Activated naive CD4-positive, alpha-beta T cell treated with anti-CD3 and anti-CD28 coated beads, Interleukin-2, amount 50 U/mL, for 72 hours (primary cell): ENCODE measurements around the gene ADCY6. TPM values are rescaled to one million over a fixed set of nuclear protein-coding genes. Genes with fewer than 3 reads are reported as not detected.

Source experiments
- ATAC-seq, 2 donors: fragments of 150-1000 bp; cut with Tn5 transposase; 2 replicates each; pipeline ENCODE4 v1.10.0; 2021; ENCODE audit warnings: mild to moderate bottlenecking in 2 of 2, moderate library complexity in 2 of 2
- DNase-seq, 2 donors: peaks; one replicate each; pipeline ENCODE4 v3.0.0; 2021 to 2022; ENCODE audit warnings: low spot score in 2 of 2
- H3K27ac Mint-ChIP-seq, 2 donors: one replicate each; pipeline ENCODE4 v1.8.0; 2022; ENCODE audit warnings: mild to moderate bottlenecking in 2 of 2, mixed read lengths in 2 of 2
- H3K36me3 Mint-ChIP-seq, 2 donors: one replicate each; pipeline ENCODE4 v1.8.0; 2022; ENCODE audit warnings: mixed read lengths in 2 of 2
- H3K9me3 Mint-ChIP-seq, 2 donors: one replicate each; pipeline ENCODE4 v1.8.0; 2022; ENCODE audit warnings: mixed read lengths in 2 of 2
- total RNA-seq, 2 donors: library from RNA; stranded (reverse); gene quantifications; one replicate each; pipeline ENCODE4 v1.2.3, GENCODE V29; 2022

The ADCY6 gene
- total RNA-seq, 2 donors from 2014 or later, result 0.23 to 0.41 TPM

DNA sequence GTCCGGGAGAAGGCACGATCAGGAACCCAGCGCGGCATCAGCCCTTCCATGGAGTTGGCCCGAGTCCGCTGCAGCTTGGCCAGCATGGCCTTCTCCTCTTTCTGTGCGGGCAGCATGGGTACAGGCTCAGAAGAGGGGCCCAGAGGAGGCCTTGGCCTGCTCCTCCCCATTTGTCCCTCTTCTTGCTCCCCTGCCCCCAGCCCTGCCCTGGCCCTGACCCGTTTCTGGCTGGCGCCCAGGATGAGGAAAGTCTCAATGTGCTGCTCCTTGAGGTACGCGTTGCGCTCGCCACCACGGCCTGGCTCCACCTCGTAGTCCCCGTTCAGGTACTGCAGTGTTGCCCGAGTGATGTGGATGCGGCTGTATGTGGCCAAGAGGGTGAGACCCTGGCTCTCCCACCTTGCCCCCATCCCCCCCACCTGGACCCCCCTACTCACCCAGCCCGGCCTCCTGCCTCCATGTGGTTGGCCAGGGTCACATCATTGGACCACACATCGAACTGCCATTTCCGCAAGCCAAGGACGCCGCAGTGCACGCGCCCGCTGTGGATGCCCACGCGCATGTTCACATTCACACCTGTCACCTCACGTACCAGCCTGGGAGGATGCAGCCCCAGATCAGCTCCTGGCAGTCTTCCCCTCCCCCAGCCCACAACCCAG lies 12.8 kb downstream of the ADCY6 start:
- no peaks in the 10 kb centered on the region for H3K9me3 Mint-ChIP-seq
- no peaks in the 10 kb centered on the region for H3K36me3 Mint-ChIP-seq
- no peak for ATAC-seq
- H3K27ac Mint-ChIP-seq, result no peak overlapping the region
- no peak for DNase-seq

DNA sequence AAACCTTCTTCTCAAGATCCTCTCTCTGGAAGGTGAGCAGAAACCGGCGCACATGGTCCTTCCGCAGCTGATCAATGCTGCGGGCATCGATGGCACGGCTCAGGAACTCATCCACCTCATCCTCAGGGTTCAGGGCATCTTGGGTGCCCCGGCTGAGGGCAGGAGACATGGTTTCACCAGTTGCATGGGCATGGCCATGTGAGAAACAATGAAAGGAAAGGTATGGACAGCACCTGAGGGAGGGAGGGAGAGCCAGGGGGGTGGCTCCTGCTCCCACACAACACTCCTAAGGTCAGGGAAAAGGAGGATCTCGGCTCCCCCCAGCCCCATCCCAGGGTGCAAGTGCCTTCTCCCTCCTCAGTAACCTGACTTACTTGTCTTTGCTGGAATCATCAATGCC lies 13.6 kb downstream of the ADCY6 start:
- no peak overlapping the region for H3K27ac Mint-ChIP-seq
- DNase-seq (no peak), ATAC-seq (no peak)
- no peaks in the 10 kb centered on the region for H3K36me3 Mint-ChIP-seq
- no peaks in the 10 kb centered on the region for H3K9me3 Mint-ChIP-seq

DNA sequence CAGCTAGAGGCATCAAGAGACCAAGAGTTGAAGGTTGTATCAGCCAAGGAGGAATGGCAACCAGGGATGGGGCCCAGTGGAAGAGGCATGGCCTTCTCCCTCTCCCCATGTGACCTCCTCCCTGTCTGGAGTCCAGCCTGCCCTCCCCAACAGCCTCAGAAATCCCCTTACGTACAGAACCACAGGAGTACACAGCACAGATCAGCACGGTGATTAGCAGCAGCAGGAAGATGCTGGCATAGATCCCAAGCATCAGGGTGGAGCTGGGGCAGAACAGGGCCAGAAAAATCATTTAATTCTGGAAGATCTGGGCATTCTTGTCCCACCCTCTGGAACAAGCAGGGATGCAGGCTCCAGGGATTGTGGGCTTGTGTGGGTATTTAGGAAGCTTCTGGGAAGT lies 14.4 kb downstream of the ADCY6 start:
- ATAC-seq (no peak), DNase-seq (no peak)
- no peaks in the 10 kb centered on the region for H3K9me3 Mint-ChIP-seq
- H3K27ac Mint-ChIP-seq, result peak overlapping the region in 1 of 2 donors; percentile 24
- no peaks in the 10 kb centered on the region for H3K36me3 Mint-ChIP-seq

DNA sequence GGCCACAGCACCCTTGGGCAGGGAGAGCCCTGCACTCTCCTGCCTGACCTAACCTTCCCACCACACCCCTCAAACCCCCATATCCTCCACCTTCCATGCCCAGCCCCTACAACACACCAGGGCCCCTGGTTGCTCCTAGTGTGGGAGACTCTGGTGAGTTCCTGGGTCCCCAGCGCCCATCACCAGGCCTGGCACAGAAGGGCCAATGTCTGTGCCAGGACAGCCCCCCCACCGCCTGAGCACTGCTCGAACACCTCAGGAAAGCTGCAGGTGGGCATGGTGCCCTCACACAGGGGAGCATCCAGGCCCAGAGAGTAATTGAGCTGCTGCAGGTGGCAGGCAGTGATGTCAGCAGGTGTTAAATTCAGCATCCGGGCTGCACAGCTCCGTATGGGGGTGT lies 15.2 kb downstream of the ADCY6 start:
- ATAC-seq (no peak), DNase-seq (no peak)
- H3K9me3 Mint-ChIP-seq, result no peaks in the 10 kb centered on the region
- H3K27ac Mint-ChIP-seq, result no peak overlapping the region
- no peaks in the 10 kb centered on the region for H3K36me3 Mint-ChIP-seq

DNA sequence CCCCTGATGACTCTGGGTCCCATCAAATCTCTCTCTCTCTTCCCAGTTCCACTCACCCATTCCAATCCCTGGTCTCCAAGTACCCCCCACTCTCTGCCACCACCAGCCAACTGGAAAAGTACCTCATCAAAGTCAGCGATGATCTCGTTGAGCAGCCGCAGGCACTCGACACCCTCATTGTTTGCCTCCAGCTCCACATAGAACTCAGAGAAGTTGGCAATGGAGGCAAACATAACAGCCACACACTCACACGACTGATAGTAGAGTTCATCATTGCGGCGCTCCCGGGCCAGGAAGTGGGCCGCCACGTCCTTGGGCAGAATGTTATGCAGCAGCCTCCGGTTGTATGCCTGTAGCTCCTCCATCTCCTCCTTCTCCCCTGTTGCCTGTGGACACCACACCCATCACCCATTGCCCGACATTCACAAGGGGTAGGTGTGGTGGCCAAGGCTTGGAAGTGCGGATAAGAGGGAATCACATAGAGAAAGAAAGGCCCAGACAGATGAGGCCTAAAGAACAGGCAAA lies 17.2 kb downstream of the ADCY6 start:
- no peaks in the 10 kb centered on the region for H3K36me3 Mint-ChIP-seq
- no peak for DNase-seq
- no peak for ATAC-seq
- no peaks in the 10 kb centered on the region for H3K9me3 Mint-ChIP-seq
- no peak overlapping the region for H3K27ac Mint-ChIP-seq

DNA sequence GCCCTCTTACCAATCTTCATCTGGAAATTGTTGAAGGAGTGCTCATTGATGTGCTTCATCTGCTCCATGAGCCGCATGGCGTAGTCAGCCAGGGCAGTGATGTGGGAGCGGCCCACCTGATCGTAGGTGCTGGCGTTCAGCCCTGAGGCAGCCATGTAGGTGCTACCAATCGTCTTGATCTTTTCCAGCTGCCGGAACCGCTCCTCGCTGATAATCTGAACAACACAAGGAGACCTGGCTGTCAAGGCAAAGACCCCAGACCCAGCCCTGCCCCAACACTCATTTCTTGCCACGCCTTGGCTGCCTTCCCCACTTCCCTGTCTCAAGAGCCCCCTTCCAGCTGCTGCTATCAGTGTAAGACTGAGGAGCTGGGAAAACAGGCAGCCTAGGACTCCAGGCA lies 18.1 kb downstream of the ADCY6 start:
- ATAC-seq (no peak), DNase-seq (no peak)
- H3K27ac Mint-ChIP-seq, result no peak overlapping the region
- no peaks in the 10 kb centered on the region for H3K36me3 Mint-ChIP-seq
- H3K9me3 Mint-ChIP-seq, result no peaks in the 10 kb centered on the region

DNA sequence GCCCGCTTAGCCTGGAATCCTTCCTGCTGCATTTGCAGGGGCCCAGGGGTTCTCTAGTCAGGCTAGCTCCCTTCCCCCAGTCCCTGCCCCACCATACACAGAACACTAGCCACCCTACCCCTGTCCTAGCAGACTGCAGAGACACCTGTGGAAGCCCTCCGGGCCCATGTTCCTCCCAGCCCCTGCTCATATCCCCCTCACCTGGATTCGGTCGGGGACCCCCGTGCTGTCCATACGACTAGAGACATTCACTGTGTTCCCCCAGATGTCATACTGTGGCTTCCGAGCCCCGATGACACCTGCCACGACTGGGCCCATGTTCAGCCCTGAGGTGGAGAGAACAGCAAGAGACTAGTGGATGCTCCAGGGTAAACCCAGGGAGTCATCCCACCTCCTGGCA lies 20.2 kb downstream of the ADCY6 start:
- ATAC-seq, result no peak
- no peak for DNase-seq
- no peak overlapping the region for H3K27ac Mint-ChIP-seq
- H3K9me3 Mint-ChIP-seq, result no peaks in the 10 kb centered on the region
- H3K36me3 Mint-ChIP-seq, result no peaks in the 10 kb centered on the region

DNA sequence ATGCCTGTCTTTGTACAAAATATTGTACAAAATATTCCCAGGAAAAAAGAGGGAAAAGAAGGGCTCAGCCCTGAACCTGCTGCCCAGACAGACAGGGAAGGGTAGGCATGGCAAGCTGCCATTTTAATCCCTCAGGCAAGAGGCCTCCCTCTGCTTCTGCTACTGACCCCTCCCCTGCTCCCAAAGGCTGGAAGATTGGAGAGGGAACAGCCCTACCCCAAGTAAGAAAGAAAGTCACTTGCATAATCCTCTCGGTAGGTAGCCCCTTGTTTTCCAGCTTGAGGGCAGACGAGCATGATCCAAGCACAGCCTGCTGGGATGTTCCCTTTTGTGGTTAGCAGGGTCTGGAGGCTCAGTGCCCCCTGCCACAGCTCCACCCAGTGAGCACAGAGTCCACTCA lies 20.7 kb downstream of the ADCY6 start:
- Mint-ChIP-seq H3K36me3 (no peaks in the 10 kb centered on the region), H3K9me3 (no peaks in the 10 kb centered on the region), H3K27ac (no peak overlapping the region)
- ATAC-seq (no peak), DNase-seq (no peak)

DNA sequence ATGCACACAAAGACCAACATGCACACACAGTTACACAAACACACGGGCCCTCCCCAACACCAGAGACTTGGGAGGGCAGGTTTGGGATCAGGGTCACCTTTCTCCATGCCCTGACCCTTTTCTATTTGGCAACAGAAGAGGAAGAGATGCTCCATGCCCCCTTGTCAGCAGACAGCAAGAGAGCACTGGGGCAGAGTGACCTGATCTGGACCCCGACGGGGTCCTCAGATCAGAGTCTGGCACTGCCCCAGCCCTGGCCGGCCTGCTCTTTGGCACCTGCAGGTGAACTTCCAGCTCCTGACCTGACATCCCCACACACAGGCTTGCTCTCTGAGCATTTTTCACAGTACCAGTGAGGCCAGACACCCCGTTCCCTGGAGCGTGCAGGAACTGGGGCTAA lies 21.4 kb downstream of the ADCY6 start:
- DNase-seq (no peak), ATAC-seq (no peak)
- Mint-ChIP-seq H3K36me3 (no peaks in the 10 kb centered on the region), H3K9me3 (no peaks in the 10 kb centered on the region), H3K27ac (no peak overlapping the region)

DNA sequence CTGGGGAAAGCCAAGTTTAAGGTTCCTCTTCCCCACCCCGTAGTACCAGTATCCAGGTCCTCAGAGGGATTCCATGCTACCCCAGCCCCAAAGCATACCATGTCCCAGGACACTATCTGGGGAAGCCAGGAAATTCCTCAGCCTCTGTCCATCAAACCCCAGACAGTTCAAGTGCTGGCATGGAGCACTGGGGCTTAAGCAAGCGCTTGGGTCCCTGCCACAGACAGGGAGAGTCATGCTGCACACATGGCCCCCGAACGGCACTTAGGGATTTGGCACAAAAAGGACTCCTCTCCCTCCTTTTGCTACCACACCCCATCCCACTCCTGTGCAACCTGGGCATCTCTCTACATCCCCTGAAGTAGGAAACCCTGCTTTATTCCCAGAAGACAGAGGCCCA lies 21.8 kb downstream of the ADCY6 start:
- Mint-ChIP-seq H3K36me3 (no peaks in the 10 kb centered on the region), H3K9me3 (no peaks in the 10 kb centered on the region), H3K27ac (no peak overlapping the region)
- DNase-seq, result no peak
- no peak for ATAC-seq

DNA sequence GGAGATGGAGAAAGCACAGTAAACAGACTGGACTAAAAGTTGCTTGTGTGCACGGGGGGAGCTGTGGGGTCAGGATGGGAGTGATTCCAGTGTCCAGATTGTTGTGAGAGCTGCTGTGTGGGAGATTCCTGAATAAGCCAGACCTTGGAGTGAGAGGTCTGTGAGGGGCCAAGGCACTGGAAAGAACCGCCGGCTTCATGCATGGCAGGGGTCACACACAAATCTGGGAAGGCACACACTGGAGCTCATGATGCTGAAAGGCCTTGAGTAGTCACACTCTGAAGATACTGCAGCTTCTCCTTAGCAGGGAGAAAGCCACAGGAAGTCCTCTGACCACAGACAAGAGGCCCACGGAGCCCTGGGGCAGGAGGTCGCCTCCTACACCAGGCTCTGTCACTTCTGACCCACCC lies 23.1 kb downstream of the ADCY6 start:
- H3K27ac Mint-ChIP-seq, result peak overlapping the region in 1 of 2 donors; percentile 85
- DNase-seq (no peak), ATAC-seq (peak; percentile 46 to 49)
- H3K9me3 Mint-ChIP-seq, result no peaks in the 10 kb centered on the region
- H3K36me3 Mint-ChIP-seq, result no peaks in the 10 kb centered on the region

DNA sequence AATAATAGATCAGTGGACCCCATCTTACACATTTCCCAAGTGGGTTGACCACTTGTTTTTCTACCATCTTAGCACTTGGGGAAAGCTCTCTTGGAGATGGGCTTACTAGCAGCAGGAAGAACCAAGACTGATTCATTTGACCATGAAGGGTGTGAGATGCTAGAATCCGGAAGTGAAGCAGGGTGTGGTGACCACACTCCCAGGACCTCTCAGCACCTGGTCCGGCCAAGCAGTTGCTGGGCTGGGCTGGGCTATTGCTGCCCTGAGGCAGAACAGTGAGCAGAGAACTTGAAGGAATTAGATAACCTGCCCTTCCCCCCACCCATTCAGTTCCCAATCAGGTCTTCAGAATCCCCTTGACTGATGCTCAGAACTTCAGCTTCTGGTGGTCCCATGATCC lies 24.4 kb downstream of the ADCY6 start:
- no peaks in the 10 kb centered on the region for H3K36me3 Mint-ChIP-seq
- ATAC-seq, result no peak
- no peak overlapping the region for H3K27ac Mint-ChIP-seq
- no peaks in the 10 kb centered on the region for H3K9me3 Mint-ChIP-seq
- DNase-seq, result no peak

DNA sequence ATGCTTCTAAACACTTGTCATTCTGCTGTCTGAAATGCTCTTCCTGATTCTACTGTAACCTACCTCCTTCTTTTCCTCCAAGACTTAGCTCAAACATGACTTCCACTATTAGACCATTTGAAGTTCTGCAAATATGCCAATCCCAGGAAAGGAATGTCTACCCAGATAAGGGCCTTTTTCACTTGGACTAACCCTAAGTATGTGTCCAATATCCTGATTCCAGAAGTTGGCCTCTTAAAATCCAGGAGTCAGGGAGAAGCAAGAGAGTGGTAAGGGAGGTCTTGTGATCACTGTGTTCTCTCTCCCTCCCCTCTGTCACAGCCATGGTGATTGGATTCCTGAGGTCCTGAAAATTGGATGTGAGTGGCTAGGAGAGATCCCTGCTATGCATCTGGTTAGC lies 30.2 kb downstream of the ADCY6 start:
- no peaks in the 10 kb centered on the region for H3K9me3 Mint-ChIP-seq

DNA sequence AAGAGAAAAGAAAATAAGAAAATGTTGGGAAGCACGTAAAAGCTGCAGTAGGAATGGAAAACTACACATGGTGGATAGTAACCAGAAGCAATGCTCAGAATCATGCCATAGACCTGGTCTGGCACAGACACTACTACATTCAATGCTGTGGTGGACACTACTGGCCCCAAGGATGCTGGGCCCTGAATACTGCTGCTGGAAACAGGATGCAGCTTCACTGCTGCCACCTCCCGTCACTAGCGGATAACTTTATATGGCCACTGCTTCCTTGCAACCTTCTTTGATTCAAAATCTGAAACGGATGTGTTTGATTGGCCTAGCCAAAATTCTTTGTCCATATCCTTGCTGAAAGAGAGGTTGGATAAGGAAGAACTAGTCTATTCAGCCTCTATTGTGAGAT lies 30.7 kb downstream of the ADCY6 start:
- no peak for DNase-seq
- Mint-ChIP-seq H3K36me3 (no peaks in the 10 kb centered on the region), H3K27ac (no peak overlapping the region), H3K9me3 (no peaks in the 10 kb centered on the region)
- ATAC-seq, result no peak

More for the DNA sequence above, 30.2 kb downstream of the ADCY6 start:
- Mint-ChIP-seq H3K36me3 (no peaks in the 10 kb centered on the region), H3K27ac (no peak overlapping the region)
- DNase-seq (no peak), ATAC-seq (no peak)

DNA sequence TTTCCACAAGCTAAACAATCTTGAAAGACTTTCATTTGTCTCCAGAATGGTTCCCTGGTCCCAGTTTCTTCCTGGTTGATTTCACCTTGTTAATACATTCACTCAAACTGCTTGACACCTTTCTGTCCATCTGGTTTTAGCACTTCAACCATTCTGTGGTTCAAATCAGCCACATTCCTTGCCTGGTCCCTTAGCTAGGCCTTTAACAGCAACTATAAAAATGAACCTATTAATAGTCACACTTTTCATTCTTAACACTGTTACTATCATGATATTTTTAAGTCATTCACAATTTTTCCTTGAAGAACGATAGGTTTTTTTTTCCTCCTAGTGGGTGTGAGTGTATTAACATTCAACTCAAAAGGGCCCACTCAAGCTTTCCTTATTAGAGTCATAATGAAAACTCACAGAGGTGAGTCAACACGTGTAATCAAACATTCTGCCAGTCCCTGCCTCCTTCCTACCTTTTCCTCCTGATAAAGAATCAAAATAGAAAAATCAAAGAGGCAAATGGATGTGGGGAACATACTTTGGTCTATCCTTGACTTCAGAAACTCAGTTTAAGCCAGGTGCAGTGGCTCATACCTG lies 38.0 kb downstream of the ADCY6 start:
- Mint-ChIP-seq H3K9me3 (no peaks in the 10 kb centered on the region), H3K27ac (peak overlapping the region; percentile 86 to 92), H3K36me3 (no peaks in the 10 kb centered on the region)
- DNase-seq (no peak), ATAC-seq (peak; percentile 90 to 92)

DNA sequence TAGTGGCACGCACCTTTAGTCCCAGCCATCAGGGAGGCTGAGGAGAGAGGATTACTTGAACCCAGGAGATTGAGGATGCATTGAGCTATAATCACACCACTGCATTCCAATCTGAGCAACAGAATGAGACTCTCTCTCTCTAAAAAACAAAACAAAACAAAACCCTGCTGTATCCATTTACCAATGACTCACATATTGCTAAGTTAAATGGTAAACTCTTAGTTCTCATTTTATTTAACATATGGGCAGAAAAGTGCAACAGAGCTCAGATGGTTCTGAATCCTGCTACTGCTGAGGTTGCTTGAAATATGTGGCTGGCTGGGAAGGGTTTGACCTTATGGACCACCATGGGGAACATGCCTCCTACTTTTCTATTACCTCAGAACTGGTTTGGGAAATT lies 38.7 kb downstream of the ADCY6 start:
- no peaks in the 10 kb centered on the region for H3K9me3 Mint-ChIP-seq
- DNase-seq (no peak), ATAC-seq (peak in 1 of 2 donors; percentile 45)
- no peaks in the 10 kb centered on the region for H3K36me3 Mint-ChIP-seq
- peak overlapping the region; percentile 86 to 92 for H3K27ac Mint-ChIP-seq

DNA sequence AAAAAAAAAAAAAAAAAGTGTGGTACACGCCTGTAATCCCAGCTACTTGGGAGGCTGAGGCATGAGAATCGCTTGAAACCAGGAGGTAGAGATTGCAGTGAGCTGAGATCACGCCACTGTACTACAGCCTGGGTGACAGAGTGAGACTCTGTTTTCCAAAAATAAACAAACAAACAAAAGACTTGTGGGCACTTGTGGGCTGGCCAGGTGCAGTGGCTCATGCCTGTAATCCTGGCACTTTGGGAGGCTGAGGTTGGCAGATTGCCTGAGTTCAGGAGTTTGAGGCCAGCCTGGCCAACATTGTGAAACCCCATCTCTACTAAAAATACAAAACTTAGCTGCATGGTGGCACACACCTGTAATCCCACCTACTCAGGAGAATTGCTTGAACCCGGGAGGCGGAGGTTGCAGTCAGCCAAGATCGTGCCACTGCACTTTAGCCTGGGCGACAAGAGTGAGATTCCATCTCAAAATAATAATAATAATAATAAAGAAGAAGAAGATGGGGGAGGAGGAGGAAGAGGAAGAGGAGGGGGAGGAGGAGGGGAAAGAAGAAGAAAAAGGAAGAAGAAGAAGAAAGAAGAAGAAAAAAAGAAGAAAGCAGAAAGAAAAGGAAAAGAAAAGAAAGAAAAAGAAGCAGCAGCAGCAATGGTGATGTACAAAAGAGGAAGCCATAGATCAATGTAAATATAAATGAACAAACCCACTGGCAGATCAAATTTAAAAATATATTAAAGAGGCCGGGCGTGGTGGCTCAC lies 44.5 kb downstream of the ADCY6 start:
- H3K36me3 Mint-ChIP-seq, result no peaks in the 10 kb centered on the region
- ATAC-seq, result no peak
- H3K9me3 Mint-ChIP-seq, result no peaks in the 10 kb centered on the region
- DNase-seq, result no peak
- H3K27ac Mint-ChIP-seq, result no peak overlapping the region
